Measurements from ENCODE around the gene PLXNA4. TPM values are rescaled to one million over a fixed set of nuclear protein-coding genes. Genes with fewer than 3 reads are reported as not detected.

PLXNA4 gene
- total RNA-seq, 2 donors from 2014 or later, result 9.5 to 18.0 TPM

DNA sequence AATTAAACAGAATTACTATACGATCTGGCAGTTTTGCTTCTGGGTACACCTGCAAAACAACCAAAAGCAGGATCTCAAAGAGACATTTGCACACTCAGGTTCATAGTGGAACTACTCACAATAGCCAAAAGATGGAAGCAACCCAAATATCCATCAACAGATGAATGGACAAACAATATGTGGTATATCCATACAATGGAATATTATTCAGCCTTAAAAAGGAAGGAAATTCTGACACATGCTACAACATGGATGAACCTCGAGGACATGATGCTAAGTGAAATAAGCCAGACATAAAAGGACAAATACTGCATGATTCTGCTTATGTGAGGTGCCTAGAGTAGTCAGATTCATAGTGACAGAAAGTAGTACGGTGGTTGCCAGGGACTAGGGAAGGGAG, 330.7 kb downstream of the PLXNA4 start:
- Histone ChIP-seq H3K27me3 (no peaks in the 10 kb centered on the region), H3K4me3 (no peak overlapping the region), H3K36me3 (no peaks in the 10 kb centered on the region), H3K9me3 (no peaks in the 10 kb centered on the region), H3K4me1 (peaks cover 0 to 6% of the 10 kb centered on the region in 2 donors), H3K27ac (no peak overlapping the region)
- TF ChIP-seq, protein P1, sequence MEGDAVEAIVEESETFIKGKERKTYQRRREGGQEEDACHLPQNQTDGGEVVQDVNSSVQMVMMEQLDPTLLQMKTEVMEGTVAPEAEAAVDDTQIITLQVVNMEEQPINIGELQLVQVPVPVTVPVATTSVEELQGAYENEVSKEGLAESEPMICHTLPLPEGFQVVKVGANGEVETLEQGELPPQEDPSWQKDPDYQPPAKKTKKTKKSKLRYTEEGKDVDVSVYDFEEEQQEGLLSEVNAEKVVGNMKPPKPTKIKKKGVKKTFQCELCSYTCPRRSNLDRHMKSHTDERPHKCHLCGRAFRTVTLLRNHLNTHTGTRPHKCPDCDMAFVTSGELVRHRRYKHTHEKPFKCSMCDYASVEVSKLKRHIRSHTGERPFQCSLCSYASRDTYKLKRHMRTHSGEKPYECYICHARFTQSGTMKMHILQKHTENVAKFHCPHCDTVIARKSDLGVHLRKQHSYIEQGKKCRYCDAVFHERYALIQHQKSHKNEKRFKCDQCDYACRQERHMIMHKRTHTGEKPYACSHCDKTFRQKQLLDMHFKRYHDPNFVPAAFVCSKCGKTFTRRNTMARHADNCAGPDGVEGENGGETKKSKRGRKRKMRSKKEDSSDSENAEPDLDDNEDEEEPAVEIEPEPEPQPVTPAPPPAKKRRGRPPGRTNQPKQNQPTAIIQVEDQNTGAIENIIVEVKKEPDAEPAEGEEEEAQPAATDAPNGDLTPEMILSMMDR (IDR thresholded peaks at IDR 0.05), result no peak
- no peak for DNase-seq (ENCODE audit: low spot score)

DNA sequence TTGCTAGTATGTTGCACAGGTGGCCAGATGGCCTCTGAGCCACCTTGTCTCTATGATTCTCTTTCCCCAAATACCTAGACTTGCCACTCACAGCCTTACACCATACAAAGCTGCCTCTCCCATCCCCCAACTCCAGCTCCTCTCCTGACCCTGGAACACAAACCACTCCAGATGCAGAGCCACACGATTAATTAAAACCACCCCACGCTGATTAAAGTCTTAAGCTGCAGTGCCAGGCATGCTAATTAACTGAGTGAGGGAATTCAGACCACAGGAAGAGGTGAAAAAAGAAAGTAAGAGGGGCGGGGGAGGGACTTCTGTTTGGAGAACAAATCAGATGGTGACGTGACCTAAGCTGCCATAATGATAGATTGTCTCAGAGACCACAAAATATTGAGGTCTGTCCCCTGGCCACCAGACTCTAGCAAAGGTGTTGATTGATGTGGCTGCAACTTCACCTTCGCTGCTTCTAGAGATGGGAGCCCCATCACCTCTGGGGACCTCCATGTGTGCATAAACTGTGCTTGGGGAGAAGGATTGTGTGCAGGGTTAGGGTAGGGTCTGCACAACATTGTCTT, 331.3 kb downstream of the PLXNA4 start:
- Histone ChIP-seq H3K9me3 (no peaks in the 10 kb centered on the region), H3K4me3 (no peak overlapping the region), H3K4me1 (peaks cover 0 to under 1% of the 10 kb centered on the region in 2 donors), H3K36me3 (no peaks in the 10 kb centered on the region), H3K27me3 (no peaks in the 10 kb centered on the region), H3K27ac (no peak overlapping the region)
- TF ChIP-seq, protein P1 (IDR thresholded peaks at IDR 0.05), result no peak
- no peak for DNase-seq (ENCODE audit: low spot score)

DNA sequence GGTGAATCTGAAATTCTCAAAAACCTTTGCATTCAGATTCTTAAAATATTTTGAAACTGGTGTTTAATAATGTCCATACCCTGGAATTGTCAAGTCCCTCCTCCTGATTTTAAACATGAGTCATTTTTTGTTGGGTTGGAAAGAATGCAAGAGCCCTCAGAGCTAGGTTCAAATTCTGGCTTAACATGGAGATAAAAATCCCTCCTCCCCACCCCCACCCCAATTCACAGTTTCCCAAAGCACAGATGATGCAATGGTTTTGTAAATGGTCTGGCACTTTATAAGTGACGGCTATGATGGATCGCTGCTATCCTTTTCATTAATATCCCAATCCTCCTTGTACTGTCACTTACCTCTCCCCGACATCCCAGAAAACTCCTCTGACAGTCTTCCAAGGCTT, 332.8 kb downstream of the PLXNA4 start:
- Histone ChIP-seq H3K4me1 (no peaks in the 10 kb centered on the region), H3K4me3 (no peak overlapping the region), H3K27me3 (no peaks in the 10 kb centered on the region), H3K9me3 (no peaks in the 10 kb centered on the region), H3K27ac (no peak overlapping the region), H3K36me3 (no peaks in the 10 kb centered on the region)
- DNase-seq (ENCODE audit: low spot score), result no peak
- TF ChIP-seq, protein P1 (IDR thresholded peaks at IDR 0.05), result no peak

DNA sequence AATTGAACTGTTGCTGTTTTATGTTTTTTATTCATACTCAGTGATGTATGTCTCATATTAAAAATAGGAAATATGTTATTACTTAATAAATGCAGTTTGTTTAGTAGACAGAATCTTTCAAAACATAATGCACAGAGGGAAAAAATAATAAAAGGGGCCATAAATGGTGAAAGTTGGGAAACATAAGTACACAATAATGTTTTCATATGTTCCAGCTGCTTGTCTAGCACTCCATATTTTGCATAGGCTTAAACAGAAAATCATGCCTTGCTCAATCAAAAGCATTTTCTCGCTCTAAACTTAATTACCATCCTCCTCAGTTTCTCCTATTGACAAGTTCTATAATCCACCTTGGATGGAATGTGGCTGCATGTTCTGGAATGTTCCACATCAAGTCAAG, 333.2 kb downstream of the PLXNA4 start:
- Histone ChIP-seq H3K4me3 (no peak overlapping the region), H3K36me3 (no peaks in the 10 kb centered on the region), H3K27me3 (no peaks in the 10 kb centered on the region), H3K27ac (no peak overlapping the region), H3K9me3 (no peaks in the 10 kb centered on the region), H3K4me1 (no peaks in the 10 kb centered on the region)
- TF ChIP-seq, protein P1 (IDR thresholded peaks at IDR 0.05), result no peak
- no peak for DNase-seq (ENCODE audit: low spot score)

DNA sequence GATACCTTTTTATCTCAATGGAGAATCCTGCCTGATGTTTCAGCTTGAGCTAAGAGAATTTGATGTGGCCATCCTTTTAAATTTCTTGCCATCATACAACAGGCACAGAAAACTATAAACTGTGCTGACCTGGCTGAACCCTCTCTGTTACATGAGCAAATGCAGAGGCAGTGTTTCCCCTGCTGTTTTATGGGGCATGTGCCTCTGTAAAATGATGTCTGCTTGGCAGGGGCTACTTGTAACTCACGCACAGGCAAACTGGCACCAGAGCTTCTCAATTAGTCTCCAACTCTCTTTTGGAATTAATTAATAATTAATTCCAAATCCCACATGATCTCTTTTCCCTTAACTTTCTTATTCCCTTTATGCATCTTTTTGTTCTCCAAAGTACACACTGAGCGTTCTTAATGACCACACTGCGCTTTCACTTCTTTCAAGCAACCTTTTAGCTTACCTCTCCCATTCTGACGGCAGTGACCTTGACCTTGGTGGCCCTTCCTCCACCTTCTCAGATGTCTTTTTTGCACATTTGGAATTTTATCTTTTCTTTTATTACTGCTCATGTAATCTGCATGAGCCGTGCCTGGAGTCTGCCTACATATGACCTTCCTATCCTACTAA, 334.0 kb downstream of the PLXNA4 start:
- H3K9me3 ChIP-seq, result no peaks in the 10 kb centered on the region
- TF ChIP-seq, protein P1 (IDR thresholded peaks at IDR 0.05), result no peak
- no peaks in the 10 kb centered on the region for H3K4me1 ChIP-seq
- no peak overlapping the region for H3K4me3 ChIP-seq
- no peak for DNase-seq (ENCODE audit: low spot score)
- H3K27ac ChIP-seq, result no peak overlapping the region
- H3K36me3 ChIP-seq, result no peaks in the 10 kb centered on the region
- H3K27me3 ChIP-seq, result no peaks in the 10 kb centered on the region

Data from right atrium auricular region (tissue), 2 donors.